ENCODE data around the gene POLD2. TPM values are rescaled to one million over a fixed set of nuclear protein-coding genes. Genes with fewer than 3 reads are reported as not detected.

Gene POLD2
- total RNA-seq, 4 donors from 2014 or later, result 12.9 to 73.3 (median 33.7) TPM

- Histone ChIP-seq H3K4me1 (no peaks in the 10 kb centered on the region), H3K27ac (no peak overlapping the region), H3K36me3 (no peaks in the 10 kb centered on the region), H3K9me3 (no peaks in the 10 kb centered on the region), H3K27me3 (no peaks in the 10 kb centered on the region), H3K4me3 (no peak overlapping the region)
- no peak for TF ChIP-seq POLR2A (IDR thresholded peaks at IDR 0.05)
- TF ChIP-seq CTCF (IDR thresholded peaks at IDR 0.05), result no peak
- DNase-seq, result no peak
- intact Hi-C loops (cut with DNase I; ENCODE audit: low total_unique reads), result no loop called here
Observed at GRCh38 chr7:44163591-44163990, 40.2 kb upstream of the POLD2 start.

- no peaks in the 10 kb centered on the region for H3K4me1 ChIP-seq
- no peaks in the 10 kb centered on the region for H3K27me3 ChIP-seq
- intact Hi-C loops (cut with DNase I; ENCODE audit: low total_unique reads), result no loop called here
- no peak overlapping the region for H3K27ac ChIP-seq
- DNase-seq, result no peak
- H3K36me3 ChIP-seq, result no peaks in the 10 kb centered on the region
- H3K4me3 ChIP-seq, result no peak overlapping the region
- no peaks in the 10 kb centered on the region for H3K9me3 ChIP-seq
- TF ChIP-seq CTCF (IDR thresholded peaks at IDR 0.05), result no peak
- TF ChIP-seq POLR2A (IDR thresholded peaks at IDR 0.05), result no peak
Observed at GRCh38 chr7:44162785-44163395, 39.5 kb upstream of the POLD2 start.

- DNase-seq, result no peak
- intact Hi-C loops (cut with DNase I; ENCODE audit: low total_unique reads), result no loop called here
Observed at GRCh38 chr7:44162179-44162578, 38.8 kb upstream of the POLD2 start.

GRCh38 chr7:44161371-44161770 lies 38.0 kb upstream of the POLD2 start:
- intact Hi-C loops (cut with DNase I; ENCODE audit: low total_unique reads), result no loop called here
- H3K27ac ChIP-seq, result no peak overlapping the region
- no peaks in the 10 kb centered on the region for H3K27me3 ChIP-seq
- DNase-seq, result no peak
- no peak overlapping the region for H3K4me3 ChIP-seq
- no peaks in the 10 kb centered on the region for H3K36me3 ChIP-seq
- no peaks in the 10 kb centered on the region for H3K9me3 ChIP-seq
- no peaks in the 10 kb centered on the region for H3K4me1 ChIP-seq
- TF ChIP-seq POLR2A (IDR thresholded peaks at IDR 0.05) (no peak), CTCF (IDR thresholded peaks at IDR 0.05) (no peak)

More at GRCh38 chr7:44162179-44162578, 38.8 kb upstream of the POLD2 start:
- no peak overlapping the region for H3K27ac ChIP-seq
- no peaks in the 10 kb centered on the region for H3K9me3 ChIP-seq
- H3K36me3 ChIP-seq, result no peaks in the 10 kb centered on the region
- no peak for TF ChIP-seq CTCF (IDR thresholded peaks at IDR 0.05)
- TF ChIP-seq POLR2A (IDR thresholded peaks at IDR 0.05), result no peak
- no peaks in the 10 kb centered on the region for H3K27me3 ChIP-seq
- H3K4me1 ChIP-seq, result no peaks in the 10 kb centered on the region
- no peak overlapping the region for H3K4me3 ChIP-seq

GRCh38 chr7:44159824-44160630 lies 36.7 kb upstream of the POLD2 start:
- Histone ChIP-seq H3K4me1 (no peaks in the 10 kb centered on the region), H3K27me3 (no peaks in the 10 kb centered on the region), H3K36me3 (no peaks in the 10 kb centered on the region), H3K9me3 (no peaks in the 10 kb centered on the region), H3K27ac (no peak overlapping the region), H3K4me3 (no peak overlapping the region)
- no peak for DNase-seq
- intact Hi-C loops (cut with DNase I; ENCODE audit: low total_unique reads), result no loop called here
- TF ChIP-seq POLR2A (IDR thresholded peaks at IDR 0.05) (no peak), CTCF (IDR thresholded peaks at IDR 0.05) (no peak)
